Measurements from ENCODE around the gene INSYN2B.

DNA sequence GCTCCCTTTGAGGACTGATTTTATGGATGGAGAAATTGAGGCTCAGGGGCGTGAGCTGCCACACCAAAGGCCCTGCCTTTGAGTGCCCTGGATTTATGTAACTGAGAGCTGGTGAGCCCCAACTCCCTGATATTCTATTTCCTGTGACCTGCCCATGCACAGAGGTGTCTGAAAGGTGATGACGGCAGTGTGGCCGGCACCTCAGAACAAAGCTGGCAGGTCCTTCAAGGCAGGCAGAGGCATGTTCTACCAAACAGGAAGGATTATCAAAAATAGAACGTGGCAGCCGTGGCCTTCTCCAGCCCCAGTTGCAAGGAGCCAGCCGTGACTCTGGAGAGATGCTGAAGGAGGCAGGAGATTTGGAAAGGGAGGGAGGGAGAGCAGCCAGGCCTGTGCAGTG, 36.2 kb downstream of the INSYN2B start:
- TF ChIP-seq CTCF (IDR thresholded peaks at IDR 0.05 in 2 of 3, conservative IDR thresholded peaks at IDR 0.05 in 1 of 3; ENCODE audit: borderline replicate concordance in 1 of 3, insufficient read depth in 1 of 3, low read depth in 2 of 3, low read length in 2 of 3) (no peak), SIN3A (IDR thresholded peaks at IDR 0.05; ENCODE audit: low read depth) (no peak), POLR2A (IDR thresholded peaks at IDR 0.05; ENCODE audit: borderline replicate concordance, extremely low read depth, insufficient read depth, insufficient read length) (no peak), YY1 (IDR thresholded peaks at IDR 0.05; ENCODE audit: extremely low read depth, insufficient replicate concordance, low read depth, low read length) (no peak), JUND (IDR thresholded peaks at IDR 0.05) (no peak), EZH2phosphoT487 (IDR thresholded peaks at IDR 0.05; ENCODE audit: borderline replicate concordance) (no peak), MAX (IDR thresholded peaks at IDR 0.05) (no peak), POLR2AphosphoS5 (IDR thresholded peaks at IDR 0.05; ENCODE audit: low read depth, low read length) (no peak)
- TF ChIP-seq, protein P1, sequence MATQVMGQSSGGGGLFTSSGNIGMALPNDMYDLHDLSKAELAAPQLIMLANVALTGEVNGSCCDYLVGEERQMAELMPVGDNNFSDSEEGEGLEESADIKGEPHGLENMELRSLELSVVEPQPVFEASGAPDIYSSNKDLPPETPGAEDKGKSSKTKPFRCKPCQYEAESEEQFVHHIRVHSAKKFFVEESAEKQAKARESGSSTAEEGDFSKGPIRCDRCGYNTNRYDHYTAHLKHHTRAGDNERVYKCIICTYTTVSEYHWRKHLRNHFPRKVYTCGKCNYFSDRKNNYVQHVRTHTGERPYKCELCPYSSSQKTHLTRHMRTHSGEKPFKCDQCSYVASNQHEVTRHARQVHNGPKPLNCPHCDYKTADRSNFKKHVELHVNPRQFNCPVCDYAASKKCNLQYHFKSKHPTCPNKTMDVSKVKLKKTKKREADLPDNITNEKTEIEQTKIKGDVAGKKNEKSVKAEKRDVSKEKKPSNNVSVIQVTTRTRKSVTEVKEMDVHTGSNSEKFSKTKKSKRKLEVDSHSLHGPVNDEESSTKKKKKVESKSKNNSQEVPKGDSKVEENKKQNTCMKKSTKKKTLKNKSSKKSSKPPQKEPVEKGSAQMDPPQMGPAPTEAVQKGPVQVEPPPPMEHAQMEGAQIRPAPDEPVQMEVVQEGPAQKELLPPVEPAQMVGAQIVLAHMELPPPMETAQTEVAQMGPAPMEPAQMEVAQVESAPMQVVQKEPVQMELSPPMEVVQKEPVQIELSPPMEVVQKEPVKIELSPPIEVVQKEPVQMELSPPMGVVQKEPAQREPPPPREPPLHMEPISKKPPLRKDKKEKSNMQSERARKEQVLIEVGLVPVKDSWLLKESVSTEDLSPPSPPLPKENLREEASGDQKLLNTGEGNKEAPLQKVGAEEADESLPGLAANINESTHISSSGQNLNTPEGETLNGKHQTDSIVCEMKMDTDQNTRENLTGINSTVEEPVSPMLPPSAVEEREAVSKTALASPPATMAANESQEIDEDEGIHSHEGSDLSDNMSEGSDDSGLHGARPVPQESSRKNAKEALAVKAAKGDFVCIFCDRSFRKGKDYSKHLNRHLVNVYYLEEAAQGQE (IDR thresholded peaks at IDR 0.05; ENCODE audit: low read depth) = no peak
